A549 treated with DMSO at 1 μM for 4 hours (cell line): ENCODE measurements around the gene POLR1G. TPM values are rescaled to one million over a fixed set of nuclear protein-coding genes. Genes with fewer than 3 reads are reported as not detected.

Source experiments
- total RNA-seq: library from RNA; stranded (reverse); fragments of 200-300 nt; extraction: Qiagen RNA extraction; gene quantifications from 5 replicates; pipeline ENCODE4 v1.2.3, GENCODE V29; 2022; ENCODE audit warnings: low read depth

POLR1G gene, protein sequence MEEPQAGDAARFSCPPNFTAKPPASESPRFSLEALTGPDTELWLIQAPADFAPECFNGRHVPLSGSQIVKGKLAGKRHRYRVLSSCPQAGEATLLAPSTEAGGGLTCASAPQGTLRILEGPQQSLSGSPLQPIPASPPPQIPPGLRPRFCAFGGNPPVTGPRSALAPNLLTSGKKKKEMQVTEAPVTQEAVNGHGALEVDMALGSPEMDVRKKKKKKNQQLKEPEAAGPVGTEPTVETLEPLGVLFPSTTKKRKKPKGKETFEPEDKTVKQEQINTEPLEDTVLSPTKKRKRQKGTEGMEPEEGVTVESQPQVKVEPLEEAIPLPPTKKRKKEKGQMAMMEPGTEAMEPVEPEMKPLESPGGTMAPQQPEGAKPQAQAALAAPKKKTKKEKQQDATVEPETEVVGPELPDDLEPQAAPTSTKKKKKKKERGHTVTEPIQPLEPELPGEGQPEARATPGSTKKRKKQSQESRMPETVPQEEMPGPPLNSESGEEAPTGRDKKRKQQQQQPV
- total RNA-seq, result 40.7 to 56.0 TPM (median 48.7 TPM) in 5 replicates

DNA sequence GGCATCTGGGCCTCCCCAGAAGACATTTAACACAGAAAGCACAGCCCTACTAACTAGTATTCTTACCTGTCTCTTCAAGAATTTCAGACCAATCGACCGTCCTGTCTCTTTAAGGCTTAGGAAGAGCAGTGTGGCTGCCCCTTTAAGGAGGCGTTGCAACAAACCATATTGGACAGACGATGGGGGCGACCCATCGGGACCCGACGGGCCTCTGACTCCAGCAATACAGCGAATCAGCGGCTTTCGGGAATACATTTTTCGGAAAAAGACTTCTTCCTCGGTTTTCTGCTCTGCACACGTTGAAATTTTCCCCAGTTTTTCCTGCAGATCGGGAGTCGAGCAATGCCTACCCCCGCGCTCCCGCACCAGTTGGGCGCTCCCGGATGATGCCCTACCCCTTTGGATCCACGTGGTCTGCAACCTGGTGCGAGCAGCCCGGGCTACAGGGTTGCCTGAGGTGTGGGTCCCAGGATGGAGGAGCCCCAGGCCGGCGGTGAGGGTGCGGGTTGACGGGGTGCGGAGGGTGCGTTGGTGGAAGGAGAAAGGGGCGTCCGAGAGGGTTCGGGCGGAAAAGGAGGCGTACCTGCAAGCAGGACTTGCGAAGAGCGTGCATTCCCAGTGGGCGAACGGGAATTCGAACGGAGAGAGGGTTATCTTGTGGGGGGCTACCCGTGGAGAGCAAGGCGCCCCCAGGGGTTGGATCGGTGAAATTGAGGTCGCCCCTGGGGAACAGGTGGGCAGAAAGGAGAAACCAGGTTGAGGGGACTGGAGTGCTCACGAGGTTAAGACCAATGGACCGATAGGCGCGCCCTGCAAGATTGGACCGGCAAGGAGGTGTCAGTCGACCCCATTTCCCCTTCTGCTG lies at the start of gene POLR1G:
POLR1G (plus strand) TSS at position 419 of the 865 bp plus-strand sequence; CDS start at position 472, 53 bp downstream.

DNA sequence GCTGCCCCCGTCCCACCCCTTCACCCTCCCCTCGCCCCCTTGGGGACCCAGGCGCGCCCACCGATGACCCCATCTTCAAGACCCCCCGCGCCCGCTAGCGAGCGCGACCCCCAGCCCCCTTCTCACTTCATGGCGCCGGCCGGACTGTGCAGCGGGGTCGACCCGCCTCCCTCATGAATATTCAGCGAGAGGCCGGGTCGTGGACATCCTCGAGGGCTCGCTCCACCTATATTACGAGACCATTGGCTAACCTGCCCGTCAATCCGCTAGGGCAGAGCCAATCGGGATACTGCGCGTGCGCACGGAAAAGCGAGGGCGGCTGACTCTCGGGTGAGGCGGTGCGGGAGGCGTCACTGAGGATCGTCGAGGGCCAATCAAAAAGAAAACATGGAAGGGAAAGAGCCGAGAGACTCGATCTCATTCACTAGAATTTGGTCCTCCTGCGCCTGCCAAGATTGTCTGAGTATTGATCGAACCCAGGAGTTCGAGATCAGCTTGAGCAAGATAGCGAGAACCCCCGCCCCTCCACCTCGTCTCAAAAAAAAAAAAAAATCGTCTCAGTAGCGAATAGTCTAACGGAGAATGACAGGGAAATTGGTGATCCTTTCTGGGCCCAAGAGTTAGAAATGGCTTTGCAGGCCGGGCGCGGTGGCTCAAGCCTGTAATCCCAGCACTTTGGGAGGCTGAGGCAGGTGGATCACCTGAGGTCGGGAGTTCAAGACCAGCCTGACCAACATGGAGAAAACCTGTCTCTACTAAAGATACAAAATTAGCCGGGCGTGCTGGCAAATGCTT lies 35.8 kb upstream of the POLR1G start, which contains the start of gene ERCC2:
ERCC2 (minus strand) TSS at position 164 of the 795 bp plus-strand sequence; CDS start at position 131, 33 bp downstream.

DNA sequence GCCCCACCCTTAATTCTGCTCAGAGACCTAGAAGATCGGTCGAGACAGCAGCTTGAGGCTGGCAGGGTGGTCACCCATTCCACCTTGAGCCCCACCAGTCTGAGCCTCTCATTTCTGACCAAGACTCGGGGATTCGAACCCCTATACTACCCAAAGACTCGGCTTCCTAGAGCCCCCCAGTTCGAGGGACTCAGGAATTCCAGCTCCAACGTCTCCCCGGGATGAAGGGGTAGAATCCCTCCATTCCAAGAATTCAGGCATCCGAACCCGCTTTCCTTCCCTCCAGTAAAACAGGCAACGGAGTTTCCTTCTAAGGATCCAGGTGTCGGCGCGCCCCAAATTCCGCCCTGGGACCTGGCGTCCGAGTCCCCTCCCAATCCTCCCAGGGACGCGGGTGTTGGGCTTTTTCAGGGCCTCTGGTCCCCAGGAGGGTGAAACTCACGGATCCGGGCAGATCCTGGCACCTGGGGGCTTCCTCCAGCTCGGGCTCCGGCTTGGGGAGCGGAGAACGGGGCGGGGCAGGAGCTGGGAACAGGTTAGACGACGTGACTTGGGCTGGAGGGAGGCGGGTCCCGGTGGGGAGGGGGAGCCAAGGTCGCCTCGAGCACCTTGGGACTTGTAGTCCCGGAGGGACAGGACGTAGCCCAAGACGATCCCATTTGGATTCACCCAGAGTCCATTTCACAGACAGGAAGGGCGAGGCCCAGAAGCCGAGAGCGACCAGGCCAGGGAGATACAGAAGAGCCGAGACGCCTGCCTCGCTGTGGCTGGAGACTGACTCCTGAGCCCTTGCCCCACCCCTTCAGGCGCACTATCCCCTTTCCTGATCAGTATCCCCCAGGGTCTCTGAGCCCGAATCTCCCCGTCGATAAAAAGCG lies 1.6 kb upstream of the POLR1G start, which contains the start of gene PPP1R13L:
PPP1R13L (minus strand) TSS at position 513 of the 878 bp plus-strand sequence. CDS start 6,751 bp downstream, outside the sequence.

DNA sequence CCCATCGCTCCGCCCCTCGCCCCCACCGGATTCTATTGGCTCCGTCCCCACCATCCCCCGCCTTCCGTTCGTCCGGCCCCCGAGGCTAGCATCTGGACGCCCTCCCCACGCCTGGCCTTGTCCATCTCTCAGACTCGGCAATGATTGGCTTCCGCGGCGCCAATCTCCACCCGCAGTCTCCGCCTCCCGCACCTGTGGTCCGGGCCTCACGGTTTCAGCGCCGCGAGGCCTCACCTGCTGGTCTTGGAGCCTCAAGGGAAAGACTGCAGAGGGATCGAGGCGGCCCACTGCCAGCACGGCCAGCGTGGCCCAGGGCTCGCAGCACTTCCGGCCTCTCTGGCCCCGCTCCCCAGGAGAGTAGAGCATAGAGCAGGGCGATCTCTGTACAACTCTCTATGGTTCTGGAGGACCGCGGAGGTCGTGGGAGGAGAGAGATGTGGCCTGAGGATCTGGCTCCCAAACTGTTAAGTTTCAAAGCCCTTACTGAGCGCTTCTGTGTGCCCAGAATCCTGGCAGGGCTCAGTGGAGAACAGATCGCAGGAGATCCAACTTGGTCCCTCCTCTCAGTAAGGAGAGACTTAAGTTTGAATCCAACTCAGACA lies 17.2 kb downstream of the POLR1G start, which contains the start of gene ERCC1:
ERCC1 (minus strand) TSS at position 329 of the 602 bp plus-strand sequence. CDS start 543 bp downstream, outside the sequence.

Other genes with a start within 250 kb of the POLR1G start
- 0.04 to 0.09 TPM (median 0.05 TPM) in 5 replicates for gene NKPD1, start 245.7 kb upstream of the POLR1G start, total RNA-seq
- 34.8 to 41.6 TPM (median 37.2 TPM) in 5 replicates for gene TRAPPC6A, start 228.4 kb upstream of the POLR1G start, total RNA-seq
- 11.6 to 15.2 TPM (median 13.4 TPM) in 5 replicates for gene BLOC1S3, start 227.9 kb upstream of the POLR1G start, total RNA-seq
- gene EXOC3L2, start 161.2 kb upstream of the POLR1G start, total RNA-seq, result 0.80 to 1.3 TPM (median 0.99 TPM) in 5 replicates
- 5.4 to 9.7 TPM (median 7.3 TPM) in 5 replicates for gene MARK4, start 155.4 kb upstream of the POLR1G start, total RNA-seq
- gene CKM, start 83.8 kb upstream of the POLR1G start, total RNA-seq, result 0.11 TPM in 1 of 5 replicates, not detected in the others
- 0.50 to 0.83 TPM (median 0.54 TPM) in 5 replicates for gene KLC3, start 65.9 kb upstream of the POLR1G start, total RNA-seq
- gene ERCC2, start 36.1 kb upstream of the POLR1G start, total RNA-seq, result 10.2 to 14.6 TPM (median 13.4 TPM) in 5 replicates
- 30.2 to 35.2 TPM (median 31.0 TPM) in 5 replicates for gene PPP1R13L, start 1.6 kb upstream of the POLR1G start, total RNA-seq
- gene ERCC1, start 17.3 kb downstream of the POLR1G start, total RNA-seq, result 147 to 163 TPM (median 151 TPM) in 5 replicates
- 15.1 to 22.9 TPM (median 18.9 TPM) in 5 replicates for gene FOSB, start 61.4 kb downstream of the POLR1G start, total RNA-seq
- gene RTN2, start 90.4 kb downstream of the POLR1G start, total RNA-seq, result 9.4 to 11.8 TPM (median 10.4 TPM) in 5 replicates
- gene PPM1N, start 91.8 kb downstream of the POLR1G start, total RNA-seq, result 6.3 to 7.3 TPM (median 6.6 TPM) in 5 replicates
- 105 to 127 TPM (median 123 TPM) in 5 replicates for gene VASP, start 100.8 kb downstream of the POLR1G start, total RNA-seq
- gene OPA3, start 178.2 kb downstream of the POLR1G start, total RNA-seq, result 12.6 to 17.5 TPM (median 17.0 TPM) in 5 replicates
- gene GPR4, start 195.6 kb downstream of the POLR1G start, total RNA-seq, result 0.07 to 0.15 TPM (median 0.09 TPM) in 4 of 5 replicates, not detected in the other
- gene EML2, start 232.8 kb downstream of the POLR1G start, total RNA-seq, result 20.5 to 26.3 TPM (median 23.3 TPM) in 5 replicates